SK-N-SH treated with all-trans-retinoic acid at 6 μM for 48 hours (cell line): ENCODE data around the gene CCDC54.

Experiments
- ATAC-seq: fragments of 200-7000 bp; cut with Tn5 transposase; 3 replicates; pipeline ENCODE4 v1.9.1; 2020; ENCODE audit warnings: mild to moderate bottlenecking, moderate library complexity
- ARNTL ChIP-seq: fragments of 450-650 bp; formaldehyde crosslinking; IDR thresholded peaks from 2 replicates; pipeline ENCODE4 v1.5.0; 2020; ENCODE audit warnings: low read depth, mild to moderate bottlenecking, moderate library complexity, borderline replicate concordance
- BACH2 ChIP-seq: fragments of 250-450 bp; sonication (Bioruptor Pico); IDR thresholded peaks from 2 replicates; pipeline ENCODE4 v1.9.0; 2021; ENCODE audit warnings: mild to moderate bottlenecking, borderline replicate concordance
- CSDC2 ChIP-seq: fragments of 250-450 bp; sonication (Bioruptor Pico); IDR thresholded peaks from 2 replicates; pipeline ENCODE4 v1.5.0; 2020; ENCODE audit warnings: mild to moderate bottlenecking, moderate library complexity
- ISL1 ChIP-seq: fragments of 250-450 bp; sonication (Bioruptor Pico); IDR thresholded peaks from 2 replicates; pipeline ENCODE4 v2.1.2; 2022; ENCODE audit warnings: mild to moderate bottlenecking, moderate library complexity
- OSR1 ChIP-seq: fragments of 250-450 bp; sonication (Bioruptor Pico); IDR thresholded peaks from 2 replicates; pipeline ENCODE4 v1.8.0; 2022; ENCODE audit warnings: moderate library complexity, mild to moderate bottlenecking, inconsistent platforms
- PPARA ChIP-seq: fragments of 250-450 bp; sonication (Bioruptor Pico); IDR thresholded peaks from 2 replicates; pipeline ENCODE4 v1.5.0; 2020; ENCODE audit warnings: mild to moderate bottlenecking, borderline replicate concordance
- RARB ChIP-seq: fragments of 250-450 bp; sonication (Bioruptor Pico); IDR thresholded peaks from 2 replicates; pipeline ENCODE4 v1.8.0; 2021; ENCODE audit warnings: mild to moderate bottlenecking, moderate library complexity
- SNAI2 ChIP-seq: fragments of 250-450 bp; sonication (Bioruptor Pico); IDR thresholded peaks from 2 replicates; pipeline ENCODE4 v1.5.0; 2020; ENCODE audit warnings: mild to moderate bottlenecking, moderate library complexity
- TCF4 ChIP-seq: fragments of 250-450 bp; sonication (Bioruptor Pico); IDR thresholded peaks from 2 replicates; pipeline ENCODE4 v1.8.0; 2021; ENCODE audit warnings: mild to moderate bottlenecking, moderate library complexity, borderline replicate concordance
- TOX ChIP-seq: fragments of 250-450 bp; sonication (Bioruptor Pico); IDR thresholded peaks from 2 replicates; pipeline ENCODE4 v1.8.0; 2021; ENCODE audit warnings: mild to moderate bottlenecking, moderate library complexity, borderline replicate concordance
- ZC3H10 ChIP-seq: fragments of 250-450 bp; sonication (Bioruptor Pico); IDR thresholded peaks from 2 replicates; pipeline ENCODE4 v1.5.1; 2021; ENCODE audit warnings: mild to moderate bottlenecking, moderate library complexity
- ZFP3 ChIP-seq: fragments of 250-450 bp; sonication (Bioruptor Pico); IDR thresholded peaks from 2 replicates; pipeline ENCODE4 v1.5.0; 2020; ENCODE audit warnings: mild to moderate bottlenecking, moderate library complexity
- ZFP30 ChIP-seq: fragments of 450-650 bp; formaldehyde crosslinking; IDR thresholded peaks from 2 replicates; pipeline ENCODE4 v1.5.0; 2022; ENCODE audit warnings: mild to moderate bottlenecking, moderate library complexity
- ZNF565 ChIP-seq: fragments of 450-650 bp; formaldehyde crosslinking; conservative IDR thresholded peaks from 2 replicates; pipeline ENCODE4 v1.5.0; 2020; ENCODE audit warnings: low read depth, mild to moderate bottlenecking, moderate library complexity
- ZNF70 ChIP-seq: fragments of 450-650 bp; formaldehyde crosslinking; IDR thresholded peaks from 2 replicates; pipeline ENCODE4 v1.5.0; 2020; ENCODE audit warnings: mild to moderate bottlenecking, moderate library complexity
- TF ChIP-seq, protein P1 (sequence below): fragments of 250-450 bp; sonication (Bioruptor Pico); IDR thresholded peaks from 2 replicates; pipeline ENCODE4 v1.5.0; 2020; ENCODE audit warnings: mild to moderate bottlenecking, moderate library complexity
- TF ChIP-seq, protein P2 (sequence below): fragments of 250-450 bp; sonication (Bioruptor Pico); IDR thresholded peaks from 2 replicates; pipeline ENCODE4 v1.8.0; 2020; ENCODE audit warnings: mild to moderate bottlenecking, moderate library complexity, borderline replicate concordance
- TF ChIP-seq, protein P3 (sequence below): fragments of 250-450 bp; sonication (Bioruptor Pico); IDR thresholded peaks from 2 replicates; pipeline ENCODE4 v1.5.1; 2020; ENCODE audit warnings: low read depth, mild to moderate bottlenecking, moderate library complexity
- TF ChIP-seq, protein P4 (sequence below): fragments of 250-450 bp; sonication (Bioruptor Pico); IDR thresholded peaks from 2 replicates; pipeline ENCODE4 v1.8.0; 2021; ENCODE audit warnings: low read depth, mild to moderate bottlenecking, moderate library complexity, borderline replicate concordance
- TF ChIP-seq, protein P5 (sequence below): fragments of 250-450 bp; sonication (Bioruptor Pico); IDR thresholded peaks from 2 replicates; pipeline ENCODE4 v1.5.1; 2021; ENCODE audit warnings: mild to moderate bottlenecking, moderate library complexity

The CCDC54 gene

DNA sequence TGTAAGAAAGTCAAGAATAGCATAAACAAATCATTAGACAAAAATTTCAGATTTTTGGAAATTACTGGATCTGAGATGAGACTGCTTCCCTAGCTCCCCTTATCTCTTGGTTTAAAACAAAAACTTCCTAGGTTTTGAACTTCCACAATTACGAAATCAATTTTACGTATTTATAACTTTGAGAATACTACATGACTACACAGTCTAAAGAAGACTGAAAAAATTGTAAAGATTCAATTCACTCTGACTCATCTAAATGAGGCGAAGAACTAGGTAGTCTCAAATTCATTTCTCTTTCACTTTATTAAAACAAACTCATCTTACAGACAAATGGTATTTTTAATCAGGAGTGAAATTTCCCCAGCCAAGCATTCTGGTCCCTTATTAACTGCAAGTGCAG, 10.3 kb downstream of the CCDC54 start (continued):
- TF ChIP-seq OSR1 (CRISPR knock-in tag) = no peak
- TF ChIP-seq ZNF565 = no peak
- TF ChIP-seq RARB (CRISPR knock-in tag) = no peak
- TF ChIP-seq ZFP30 (CRISPR knock-in tag) = no peak

DNA sequence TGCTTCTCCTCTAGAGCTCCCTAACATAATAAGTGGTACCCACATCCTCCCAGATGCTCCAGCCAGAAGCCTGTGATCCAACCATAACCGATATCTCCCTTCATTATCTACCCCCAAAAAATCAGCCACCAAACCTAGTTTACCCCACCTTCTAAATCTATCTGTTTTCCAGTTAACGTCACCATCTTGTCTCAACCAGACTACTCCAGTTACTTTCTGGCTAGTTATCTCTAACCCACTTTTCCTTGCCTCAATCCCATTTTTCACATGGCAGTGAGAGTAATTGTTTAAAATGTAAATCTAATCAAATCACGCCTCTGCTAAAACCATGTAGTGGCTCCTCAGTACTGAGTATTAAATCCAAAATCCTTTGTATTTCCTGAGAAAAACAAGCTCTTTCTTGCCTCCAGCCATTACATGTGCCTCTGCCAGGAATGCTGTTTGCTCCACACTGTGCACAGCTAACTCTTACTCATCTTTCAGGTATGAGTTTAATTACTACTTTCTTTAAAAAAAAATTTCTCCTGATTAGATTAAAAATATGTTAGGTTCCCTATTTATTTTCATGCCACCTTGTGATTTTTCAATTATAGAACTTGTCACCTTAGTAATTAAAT, 15.4 kb downstream of the CCDC54 start:
- TF ChIP-seq ZNF70 (CRISPR knock-in tag) (no peak), ISL1 (CRISPR knock-in tag) (peak; percentile 33; the same call in 1 of the 2 replicates)
- TF ChIP-seq, all 23 proteins: peak for 1
- ATAC-seq = peak; percentile 72

DNA sequence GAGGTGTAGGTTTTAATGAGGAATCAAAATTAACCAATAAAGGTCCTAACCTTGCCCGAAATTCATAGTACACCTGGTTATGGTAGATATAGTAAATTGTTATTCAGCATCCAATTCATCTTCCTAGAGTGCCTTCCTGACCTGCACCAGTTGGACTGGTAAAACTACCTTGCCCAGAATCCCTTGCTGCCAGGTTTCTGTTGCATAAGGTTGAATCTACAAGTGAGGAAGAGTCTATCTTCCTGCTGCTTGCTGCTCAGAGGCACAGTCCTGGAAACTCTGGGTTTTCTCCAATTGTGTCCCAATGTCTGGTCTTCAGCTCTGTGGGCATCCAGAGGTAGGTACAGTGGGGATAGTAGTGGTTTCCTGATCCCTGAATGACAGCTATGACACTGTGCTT, 17.3 kb downstream of the CCDC54 start:
- peak; percentile 35; the same call in 1 of the 3 replicates for ATAC-seq
- TF ChIP-seq ZFP30 (CRISPR knock-in tag) (no peak), TCF4 (CRISPR knock-in tag) (no peak), BACH2 (no peak), OSR1 (CRISPR knock-in tag) (no peak), RARB (CRISPR knock-in tag) (no peak), SNAI2 (CRISPR knock-in tag) (no peak), ZNF70 (CRISPR knock-in tag) (no peak), ZC3H10 (CRISPR knock-in tag) (no peak), PPARA (no peak), ARNTL (CRISPR knock-in tag) (no peak), CSDC2 (CRISPR knock-in tag) (no peak), TOX (no peak), ISL1 (CRISPR knock-in tag) (no peak), ZFP3 (CRISPR knock-in tag) (no peak)
- TF ChIP-seq, protein P1, sequence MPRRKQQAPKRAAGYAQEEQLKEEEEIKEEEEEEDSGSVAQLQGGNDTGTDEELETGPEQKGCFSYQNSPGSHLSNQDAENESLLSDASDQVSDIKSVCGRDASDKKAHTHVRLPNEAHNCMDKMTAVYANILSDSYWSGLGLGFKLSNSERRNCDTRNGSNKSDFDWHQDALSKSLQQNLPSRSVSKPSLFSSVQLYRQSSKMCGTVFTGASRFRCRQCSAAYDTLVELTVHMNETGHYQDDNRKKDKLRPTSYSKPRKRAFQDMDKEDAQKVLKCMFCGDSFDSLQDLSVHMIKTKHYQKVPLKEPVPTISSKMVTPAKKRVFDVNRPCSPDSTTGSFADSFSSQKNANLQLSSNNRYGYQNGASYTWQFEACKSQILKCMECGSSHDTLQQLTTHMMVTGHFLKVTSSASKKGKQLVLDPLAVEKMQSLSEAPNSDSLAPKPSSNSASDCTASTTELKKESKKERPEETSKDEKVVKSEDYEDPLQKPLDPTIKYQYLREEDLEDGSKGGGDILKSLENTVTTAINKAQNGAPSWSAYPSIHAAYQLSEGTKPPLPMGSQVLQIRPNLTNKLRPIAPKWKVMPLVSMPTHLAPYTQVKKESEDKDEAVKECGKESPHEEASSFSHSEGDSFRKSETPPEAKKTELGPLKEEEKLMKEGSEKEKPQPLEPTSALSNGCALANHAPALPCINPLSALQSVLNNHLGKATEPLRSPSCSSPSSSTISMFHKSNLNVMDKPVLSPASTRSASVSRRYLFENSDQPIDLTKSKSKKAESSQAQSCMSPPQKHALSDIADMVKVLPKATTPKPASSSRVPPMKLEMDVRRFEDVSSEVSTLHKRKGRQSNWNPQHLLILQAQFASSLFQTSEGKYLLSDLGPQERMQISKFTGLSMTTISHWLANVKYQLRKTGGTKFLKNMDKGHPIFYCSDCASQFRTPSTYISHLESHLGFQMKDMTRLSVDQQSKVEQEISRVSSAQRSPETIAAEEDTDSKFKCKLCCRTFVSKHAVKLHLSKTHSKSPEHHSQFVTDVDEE (CRISPR knock-in tag) = no peak
- TF ChIP-seq, protein P2, sequence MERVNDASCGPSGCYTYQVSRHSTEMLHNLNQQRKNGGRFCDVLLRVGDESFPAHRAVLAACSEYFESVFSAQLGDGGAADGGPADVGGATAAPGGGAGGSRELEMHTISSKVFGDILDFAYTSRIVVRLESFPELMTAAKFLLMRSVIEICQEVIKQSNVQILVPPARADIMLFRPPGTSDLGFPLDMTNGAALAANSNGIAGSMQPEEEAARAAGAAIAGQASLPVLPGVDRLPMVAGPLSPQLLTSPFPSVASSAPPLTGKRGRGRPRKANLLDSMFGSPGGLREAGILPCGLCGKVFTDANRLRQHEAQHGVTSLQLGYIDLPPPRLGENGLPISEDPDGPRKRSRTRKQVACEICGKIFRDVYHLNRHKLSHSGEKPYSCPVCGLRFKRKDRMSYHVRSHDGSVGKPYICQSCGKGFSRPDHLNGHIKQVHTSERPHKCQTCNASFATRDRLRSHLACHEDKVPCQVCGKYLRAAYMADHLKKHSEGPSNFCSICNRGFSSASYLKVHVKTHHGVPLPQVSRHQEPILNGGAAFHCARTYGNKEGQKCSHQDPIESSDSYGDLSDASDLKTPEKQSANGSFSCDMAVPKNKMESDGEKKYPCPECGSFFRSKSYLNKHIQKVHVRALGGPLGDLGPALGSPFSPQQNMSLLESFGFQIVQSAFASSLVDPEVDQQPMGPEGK (CRISPR knock-in tag) = no peak
- TF ChIP-seq, protein P3, sequence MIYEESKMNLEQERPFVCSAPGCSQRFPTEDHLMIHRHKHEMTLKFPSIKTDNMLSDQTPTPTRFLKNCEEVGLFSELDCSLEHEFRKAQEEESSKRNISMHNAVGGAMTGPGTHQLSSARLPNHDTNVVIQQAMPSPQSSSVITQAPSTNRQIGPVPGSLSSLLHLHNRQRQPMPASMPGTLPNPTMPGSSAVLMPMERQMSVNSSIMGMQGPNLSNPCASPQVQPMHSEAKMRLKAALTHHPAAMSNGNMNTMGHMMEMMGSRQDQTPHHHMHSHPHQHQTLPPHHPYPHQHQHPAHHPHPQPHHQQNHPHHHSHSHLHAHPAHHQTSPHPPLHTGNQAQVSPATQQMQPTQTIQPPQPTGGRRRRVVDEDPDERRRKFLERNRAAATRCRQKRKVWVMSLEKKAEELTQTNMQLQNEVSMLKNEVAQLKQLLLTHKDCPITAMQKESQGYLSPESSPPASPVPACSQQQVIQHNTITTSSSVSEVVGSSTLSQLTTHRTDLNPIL (CRISPR knock-in tag) = no peak
- TF ChIP-seq, protein P4, sequence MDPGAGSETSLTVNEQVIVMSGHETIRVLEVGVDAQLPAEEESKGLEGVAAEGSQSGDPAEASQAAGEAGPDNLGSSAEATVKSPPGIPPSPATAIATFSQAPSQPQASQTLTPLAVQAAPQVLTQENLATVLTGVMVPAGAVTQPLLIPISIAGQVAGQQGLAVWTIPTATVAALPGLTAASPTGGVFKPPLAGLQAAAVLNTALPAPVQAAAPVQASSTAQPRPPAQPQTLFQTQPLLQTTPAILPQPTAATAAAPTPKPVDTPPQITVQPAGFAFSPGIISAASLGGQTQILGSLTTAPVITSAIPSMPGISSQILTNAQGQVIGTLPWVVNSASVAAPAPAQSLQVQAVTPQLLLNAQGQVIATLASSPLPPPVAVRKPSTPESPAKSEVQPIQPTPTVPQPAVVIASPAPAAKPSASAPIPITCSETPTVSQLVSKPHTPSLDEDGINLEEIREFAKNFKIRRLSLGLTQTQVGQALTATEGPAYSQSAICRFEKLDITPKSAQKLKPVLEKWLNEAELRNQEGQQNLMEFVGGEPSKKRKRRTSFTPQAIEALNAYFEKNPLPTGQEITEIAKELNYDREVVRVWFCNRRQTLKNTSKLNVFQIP (CRISPR knock-in tag) = no peak
- TF ChIP-seq, protein P5, sequence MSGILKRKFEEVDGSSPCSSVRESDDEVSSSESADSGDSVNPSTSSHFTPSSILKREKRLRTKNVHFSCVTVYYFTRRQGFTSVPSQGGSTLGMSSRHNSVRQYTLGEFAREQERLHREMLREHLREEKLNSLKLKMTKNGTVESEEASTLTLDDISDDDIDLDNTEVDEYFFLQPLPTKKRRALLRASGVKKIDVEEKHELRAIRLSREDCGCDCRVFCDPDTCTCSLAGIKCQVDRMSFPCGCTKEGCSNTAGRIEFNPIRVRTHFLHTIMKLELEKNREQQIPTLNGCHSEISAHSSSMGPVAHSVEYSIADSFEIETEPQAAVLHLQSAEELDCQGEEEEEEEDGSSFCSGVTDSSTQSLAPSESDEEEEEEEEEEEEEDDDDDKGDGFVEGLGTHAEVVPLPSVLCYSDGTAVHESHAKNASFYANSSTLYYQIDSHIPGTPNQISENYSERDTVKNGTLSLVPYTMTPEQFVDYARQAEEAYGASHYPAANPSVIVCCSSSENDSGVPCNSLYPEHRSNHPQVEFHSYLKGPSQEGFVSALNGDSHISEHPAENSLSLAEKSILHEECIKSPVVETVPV = no peak

DNA sequence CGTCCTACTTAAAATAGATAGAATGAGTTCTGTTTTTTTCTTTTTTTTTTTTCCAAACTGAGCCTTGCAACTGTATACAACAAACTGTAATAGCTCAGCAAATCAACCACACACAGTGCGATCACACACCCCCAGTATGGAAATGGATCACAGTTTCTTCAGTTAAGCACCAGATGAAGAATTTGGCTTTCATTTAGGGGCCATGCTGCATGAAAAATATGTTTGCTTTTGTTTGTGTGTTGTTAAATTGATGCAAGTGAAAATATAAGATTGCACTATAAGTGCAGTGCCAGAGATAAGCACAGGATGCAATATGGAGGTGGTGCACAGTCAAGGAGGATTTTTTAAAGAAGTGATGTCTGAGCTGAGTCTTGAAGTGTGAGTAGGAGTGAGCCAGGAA, 17.8 kb downstream of the CCDC54 start:
- TF ChIP-seq OSR1 (CRISPR knock-in tag) = no peak
- ATAC-seq = no peak
